Activated CD4-positive, alpha-beta memory T cell treated with anti-CD3 and anti-CD28 coated beads, Interleukin-2, amount 10 ng/mL, durations not matched to agents 7 days and 5 days (primary cell): ENCODE results near the gene HSPB7. TPM values are rescaled to one million over a fixed set of nuclear protein-coding genes. Genes with fewer than 3 reads are reported as not detected.
"Not testable (repeated sequence)": the region's sequence is repeated elsewhere in the genome, so short reads cannot be mapped to it uniquely, and the experiment has no call there.

Experiments
- CTCF ChIA-PET: fragments of 350-600 bp; sonication (Branson Sonifier 250); formaldehyde crosslinking; loops from one replicate; lab custom pipeline; 2021; ENCODE audit warnings: antibody characterized with exemption, inconsistent platforms; lab: Charles Lee
- POLR2A ChIA-PET: fragments of 350-600 bp; sonication (Branson Sonifier 250); formaldehyde crosslinking; loops from one replicate; lab custom pipeline; 2021; ENCODE audit warnings: antibody characterized with exemption; lab: Charles Lee
- DNase-seq: peaks from one replicate; pipeline ENCODE4 v3.0.0-alpha.2; 2020
- H3K27ac Mint-ChIP-seq: one replicate; pipeline ENCODE4 v1.8.0; 2021; ENCODE audit warnings: mild to moderate bottlenecking, mixed read lengths
- H3K27me3 Mint-ChIP-seq: one replicate; pipeline ENCODE4 v1.8.0; 2021; ENCODE audit warnings: mixed read lengths
- H3K36me3 Mint-ChIP-seq: one replicate; pipeline ENCODE4 v1.8.0; 2021; ENCODE audit warnings: low read depth, mixed read lengths
- H3K4me1 Mint-ChIP-seq: one replicate; pipeline ENCODE4 v1.8.0; 2021; ENCODE audit warnings: mixed read lengths
- H3K4me3 Mint-ChIP-seq: one replicate; pipeline ENCODE4 v1.8.0; 2021; ENCODE audit warnings: mild to moderate bottlenecking, mixed read lengths
- H3K9me3 Mint-ChIP-seq: one replicate; pipeline ENCODE4 v1.8.0; 2021; ENCODE audit warnings: mixed read lengths
- total RNA-seq, 2 experiments: library from RNA; stranded (reverse); gene quantifications; one replicate each; pipeline ENCODE4 v1.2.3, GENCODE V29; 2021

The HSPB7 gene
- total RNA-seq, 2 experiments from 2014 or later, result not detected

DNA sequence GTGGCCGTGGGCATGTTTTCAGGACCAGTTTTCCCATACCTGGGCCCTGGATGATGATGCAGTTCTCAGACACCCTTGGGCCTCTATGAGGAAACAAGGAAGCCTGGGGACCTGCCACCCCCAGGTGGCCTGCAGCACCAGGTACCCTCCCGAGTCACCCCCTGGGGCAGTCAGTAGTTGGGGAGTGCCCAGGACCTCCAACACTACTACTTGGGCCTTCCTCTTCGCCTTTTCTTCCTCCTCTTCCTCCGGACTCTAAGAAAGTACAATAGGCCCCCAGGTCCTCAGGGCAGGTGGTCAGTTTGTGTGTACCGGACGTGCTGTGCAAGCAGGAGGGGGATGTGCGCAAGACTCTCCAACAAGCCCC, 25.7 kb downstream of the HSPB7 start:
- Mint-ChIP-seq H3K4me3 (no peak overlapping the region), H3K4me1 (no peaks in the 10 kb centered on the region), H3K27me3 (no peaks in the 10 kb centered on the region), H3K9me3 (no peaks in the 10 kb centered on the region), H3K36me3 (no peaks in the 10 kb centered on the region), H3K27ac (no peak overlapping the region)
- no peak for DNase-seq
- POLR2A ChIA-PET, result no interaction called here
- CTCF ChIA-PET, result no interaction called here

DNA sequence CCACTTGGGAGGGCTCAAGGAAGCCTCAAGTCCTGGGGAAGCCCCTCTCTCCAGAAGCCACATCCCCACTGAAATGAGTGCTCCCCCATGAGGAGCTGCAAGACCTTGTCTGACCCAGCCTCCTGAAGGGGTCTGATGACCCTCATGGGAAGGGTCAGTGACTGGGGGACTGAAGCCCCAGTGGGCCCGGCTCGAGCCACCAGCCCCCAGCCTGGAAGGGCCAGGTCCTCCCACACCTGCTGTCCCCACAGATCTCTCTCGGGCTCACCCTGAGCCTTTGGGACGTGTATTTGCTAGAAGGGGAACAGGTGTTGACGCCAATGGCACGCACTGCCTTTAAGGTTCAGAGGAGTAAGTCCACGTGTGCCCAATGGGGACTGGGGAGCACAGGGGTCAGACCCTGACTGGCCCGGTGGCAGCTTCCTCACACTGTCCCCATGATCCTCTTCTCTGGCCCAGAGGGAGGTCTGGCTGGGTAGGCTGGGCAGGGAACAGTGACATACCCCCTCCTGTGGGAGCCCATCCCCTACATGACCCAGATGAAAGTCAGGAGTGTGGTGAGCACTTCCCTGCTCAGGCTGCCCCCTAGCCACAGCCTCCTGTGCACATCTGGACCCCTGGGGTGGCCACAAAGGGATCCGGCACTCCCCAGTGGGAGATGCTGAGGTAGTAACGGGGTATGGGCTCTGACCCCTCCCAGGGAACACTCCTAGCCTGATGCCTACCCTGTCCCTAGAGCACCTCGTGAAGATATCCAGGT, 26.2 kb downstream of the HSPB7 start:
- H3K27me3 Mint-ChIP-seq, result no peaks in the 10 kb centered on the region
- ChIA-PET POLR2A (no interaction called here), CTCF (no interaction called here)
- H3K4me1 Mint-ChIP-seq, result no peaks in the 10 kb centered on the region
- H3K27ac Mint-ChIP-seq, result no peak overlapping the region
- H3K36me3 Mint-ChIP-seq, result no peaks in the 10 kb centered on the region
- H3K9me3 Mint-ChIP-seq, result no peaks in the 10 kb centered on the region
- H3K4me3 Mint-ChIP-seq, result no peak overlapping the region
- no peak for DNase-seq

DNA sequence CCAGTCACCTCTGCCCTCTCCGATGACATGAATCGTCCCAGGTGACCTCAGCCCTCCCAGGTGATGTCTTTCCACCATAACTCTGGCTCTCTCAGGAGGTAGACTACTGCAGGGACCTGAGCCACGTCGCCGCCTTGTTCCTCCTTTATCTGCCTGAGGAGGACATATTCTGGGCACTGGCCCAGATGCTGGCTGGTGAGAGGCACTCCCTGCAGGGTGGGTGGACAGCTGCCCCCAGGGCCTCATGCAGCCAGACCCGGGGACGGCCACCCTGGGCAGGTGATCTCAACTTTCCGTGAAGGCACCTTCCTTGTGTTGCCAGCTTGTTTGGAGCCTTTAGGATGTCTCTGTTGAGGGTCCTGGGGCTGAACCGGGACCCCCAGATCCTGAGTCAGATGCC, 28.1 kb downstream of the HSPB7 start:
- CTCF ChIA-PET, result no interaction called here
- Mint-ChIP-seq H3K9me3 (no peaks in the 10 kb centered on the region), H3K4me3 (no peak overlapping the region), H3K36me3 (no peaks in the 10 kb centered on the region), H3K4me1 (no peaks in the 10 kb centered on the region), H3K27me3 (no peaks in the 10 kb centered on the region), H3K27ac (no peak overlapping the region)
- POLR2A ChIA-PET, result no interaction called here
- DNase-seq, result no peak

DNA sequence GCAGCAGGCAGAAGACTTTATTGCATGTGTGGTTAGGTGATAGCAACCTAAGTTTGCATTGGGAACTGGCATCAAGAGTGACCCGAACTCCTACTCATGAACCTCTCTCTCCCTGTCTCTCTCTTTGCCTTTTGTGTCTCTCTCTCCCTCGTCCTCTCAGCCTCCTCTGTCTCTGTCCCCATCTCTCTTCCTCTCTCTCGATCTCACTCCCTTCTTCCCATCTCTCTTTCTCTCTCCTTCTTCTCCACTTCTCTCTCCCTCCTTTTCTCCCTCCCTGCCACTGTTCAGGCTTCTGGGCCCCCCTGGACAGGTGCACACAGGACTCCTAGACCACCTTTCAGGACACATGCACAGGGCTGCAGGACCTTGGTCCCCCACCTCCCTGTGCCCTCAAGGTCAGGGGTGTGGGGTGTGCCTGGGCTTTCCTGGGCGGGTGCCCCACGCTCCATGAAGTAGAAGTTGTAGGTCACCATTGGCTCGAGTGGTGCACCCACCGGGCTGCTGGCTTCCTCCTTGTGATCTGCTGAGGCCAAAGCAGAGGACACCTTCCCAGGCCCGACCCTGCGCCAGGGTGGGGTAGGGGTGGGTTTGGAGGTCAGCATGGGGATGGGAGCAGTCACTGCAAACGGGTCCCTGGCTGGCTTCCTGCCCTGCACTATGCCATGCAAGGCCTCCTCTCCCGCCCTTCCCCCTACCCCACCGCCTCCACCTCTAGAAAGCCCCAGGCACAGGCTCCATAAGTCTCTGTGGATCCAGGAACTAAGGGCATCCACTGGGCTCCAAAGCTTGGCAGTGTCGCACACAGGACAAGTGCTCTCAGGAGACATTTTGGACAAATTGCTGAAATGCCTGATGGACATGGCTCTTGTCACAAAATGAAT, 28.7 kb downstream of the HSPB7 start:
- no peak for DNase-seq
- Mint-ChIP-seq H3K27me3 (no peaks in the 10 kb centered on the region), H3K4me3 (no peak overlapping the region), H3K9me3 (no peaks in the 10 kb centered on the region), H3K4me1 (no peaks in the 10 kb centered on the region), H3K27ac (no peak overlapping the region), H3K36me3 (no peaks in the 10 kb centered on the region)
- POLR2A ChIA-PET, result no interaction called here
- CTCF ChIA-PET, result no interaction called here

DNA sequence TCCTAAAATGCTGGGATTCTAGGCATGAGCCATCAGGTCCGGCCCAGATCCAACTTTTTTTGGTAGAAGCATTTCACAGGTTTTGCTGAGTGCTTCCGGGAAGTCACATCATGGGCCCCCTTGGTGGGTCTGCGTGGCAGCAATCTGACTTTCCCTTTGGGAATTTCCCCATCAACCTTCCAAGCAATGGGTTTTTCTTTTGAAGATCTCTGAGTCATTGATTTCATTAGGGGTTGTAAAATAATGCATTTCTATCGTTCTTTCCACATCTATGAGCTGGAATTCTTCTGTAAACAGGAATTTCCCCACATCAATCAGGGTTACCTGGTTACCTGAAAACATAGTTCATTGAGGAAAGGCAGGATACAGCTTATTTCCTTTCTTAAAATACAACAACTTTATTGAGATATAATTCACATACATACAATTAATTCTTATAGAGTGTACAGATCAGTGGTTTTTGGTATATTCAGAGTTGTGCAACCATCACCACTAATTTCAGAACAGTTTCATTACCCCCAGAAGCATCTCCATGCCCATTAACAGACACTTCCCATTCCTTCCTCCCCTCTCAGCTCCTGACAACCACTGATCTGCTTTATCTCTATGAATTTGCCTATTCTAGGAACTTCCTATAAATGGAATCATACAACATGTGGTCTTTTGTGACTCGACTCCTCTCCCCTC, 32.1 kb downstream of the HSPB7 start:
- no peaks in the 10 kb centered on the region for H3K9me3 Mint-ChIP-seq
- ChIA-PET CTCF (no interaction called here), POLR2A (interaction anchor here (1.2 to 1.8 kb wide), 2 partner anchors 10 to 13 kb away, joined by 4 to 5 read pairs; partner anchors contain the start of gene ZBTB17)
- no peaks in the 10 kb centered on the region for H3K4me1 Mint-ChIP-seq
- no peaks in the 10 kb centered on the region for H3K36me3 Mint-ChIP-seq
- peaks cover 5% of the 10 kb centered on the region for H3K27me3 Mint-ChIP-seq
- no peak for DNase-seq
- no peak overlapping the region for H3K27ac Mint-ChIP-seq
- no peak overlapping the region for H3K4me3 Mint-ChIP-seq

DNA sequence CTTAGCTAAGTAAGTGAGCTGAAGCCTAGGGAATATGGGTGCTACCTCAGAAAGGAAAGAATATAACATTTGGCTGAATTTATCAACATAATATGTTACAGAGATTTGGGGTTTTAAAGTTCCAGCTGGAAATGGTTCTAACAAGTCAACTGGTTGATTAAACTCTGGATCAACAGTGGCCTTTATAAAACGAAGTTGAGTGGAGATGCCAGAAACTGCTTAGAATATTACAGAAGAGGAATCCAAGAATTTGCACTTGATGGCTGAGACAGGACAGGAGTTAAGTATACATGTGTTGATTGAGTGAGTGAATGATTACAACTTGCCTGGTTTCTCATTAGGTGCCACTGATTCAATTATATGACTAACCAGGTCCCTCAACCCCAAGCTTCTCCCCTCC, 34.6 kb downstream of the HSPB7 start:
- POLR2A ChIA-PET, result no interaction called here
- DNase-seq, result no peak
- Mint-ChIP-seq H3K9me3 (no peaks in the 10 kb centered on the region), H3K27ac (no peak overlapping the region), H3K4me3 (no peak overlapping the region), H3K4me1 (no peaks in the 10 kb centered on the region), H3K36me3 (no peaks in the 10 kb centered on the region), H3K27me3 (peaks cover 5% of the 10 kb centered on the region)
- CTCF ChIA-PET, result no interaction called here

DNA sequence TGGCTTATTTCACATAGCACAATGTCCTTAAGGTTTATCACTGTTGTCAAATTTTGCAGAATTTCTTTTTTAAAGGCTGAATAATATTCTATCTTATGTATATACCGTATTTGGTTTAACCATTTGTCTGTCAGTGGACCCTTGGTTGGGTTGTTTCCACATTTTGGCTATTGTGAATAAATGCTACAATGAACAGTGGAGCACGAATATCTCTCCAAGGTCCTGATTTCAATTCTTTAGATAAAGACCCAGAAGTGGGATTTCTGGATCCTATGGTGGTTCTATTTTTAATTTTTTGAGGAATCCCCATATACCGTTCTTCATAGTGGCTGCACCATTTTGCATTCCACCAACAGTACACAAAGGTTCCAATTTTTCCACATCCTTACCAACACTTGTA, 36.2 kb downstream of the HSPB7 start:
- no peak overlapping the region for H3K27ac Mint-ChIP-seq
- no peaks in the 10 kb centered on the region for H3K9me3 Mint-ChIP-seq
- peaks cover 5% of the 10 kb centered on the region for H3K27me3 Mint-ChIP-seq
- H3K36me3 Mint-ChIP-seq, result no peaks in the 10 kb centered on the region
- no peak for DNase-seq
- no peak overlapping the region for H3K4me3 Mint-ChIP-seq
- peaks cover 2% of the 10 kb centered on the region for H3K4me1 Mint-ChIP-seq
- ChIA-PET CTCF (no interaction called here), POLR2A (no interaction called here)

DNA sequence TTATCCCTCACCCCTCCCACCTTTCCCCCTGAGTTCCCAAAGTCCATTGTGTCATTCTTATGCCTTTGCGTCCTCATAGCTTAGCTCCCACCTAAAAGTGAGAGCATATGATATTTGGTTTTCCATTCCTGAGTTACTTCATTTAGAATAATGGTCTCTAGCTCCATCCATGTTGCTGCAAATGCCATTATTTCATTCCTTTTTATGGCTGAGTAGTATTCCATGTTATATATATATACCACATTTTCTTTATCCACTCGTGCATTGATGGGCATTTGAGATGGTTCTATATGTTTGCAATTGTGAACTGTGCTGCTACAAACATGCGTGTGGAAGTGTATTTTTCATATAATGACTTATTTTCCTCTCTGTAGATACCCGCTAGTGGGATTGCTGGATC, 39.9 kb downstream of the HSPB7 start:
- CTCF ChIA-PET, H3K27ac Mint-ChIP-seq, H3K9me3 Mint-ChIP-seq, DNase-seq, POLR2A ChIA-PET, H3K4me3 Mint-ChIP-seq, H3K27me3 Mint-ChIP-seq: not testable (repeated sequence)
- Mint-ChIP-seq H3K4me1 (peaks cover 30% of the 10 kb centered on the region), H3K36me3 (peaks cover 10% of the 10 kb centered on the region)

DNA sequence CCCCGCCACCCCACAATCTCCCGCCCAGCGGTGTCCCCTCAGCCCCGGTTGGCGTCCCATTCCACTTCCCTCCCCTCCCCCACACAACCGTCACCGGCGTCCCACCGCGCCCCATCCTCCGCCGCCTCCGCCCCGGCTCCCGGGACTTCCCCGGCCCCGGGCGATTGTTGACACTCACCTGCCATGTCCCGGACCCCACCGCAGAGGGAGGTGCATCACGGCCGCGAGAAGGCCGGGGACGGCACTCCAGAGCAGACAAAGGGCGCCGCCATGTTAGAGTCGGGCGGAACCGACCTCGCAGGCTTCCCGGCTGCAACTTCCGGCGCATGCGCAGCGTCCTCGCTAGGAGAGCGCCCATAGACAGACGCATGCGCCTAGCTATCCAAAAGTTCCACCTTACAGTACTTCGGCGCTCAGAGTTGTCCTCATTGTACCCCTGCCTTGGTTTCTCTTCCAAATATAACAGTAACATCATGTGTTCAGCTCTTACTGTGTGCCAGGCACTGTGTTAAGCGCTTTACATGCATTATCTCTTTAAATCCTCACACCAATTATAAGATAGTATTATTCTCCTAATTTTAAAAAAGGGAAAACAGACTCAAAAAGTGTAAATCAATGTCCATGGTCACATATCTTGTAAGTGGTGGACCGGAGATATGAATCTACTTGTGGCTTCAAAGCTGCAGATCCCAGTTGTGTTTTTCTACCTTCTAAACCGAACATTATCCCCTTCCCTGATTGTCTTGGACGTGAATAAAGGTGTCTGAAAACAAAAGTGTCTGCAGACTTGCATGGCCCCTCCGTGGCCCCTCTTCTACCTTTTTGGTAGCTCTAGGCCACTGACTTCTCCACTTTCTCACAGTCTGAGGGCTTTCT, 41.8 kb downstream of the HSPB7 start, which contains the start of gene ZBTB17:
Gene ZBTB17, minus strand, starts transcription at position 297 of the 876 bp plus-strand sequence. CDS start 27,606 bp downstream, outside the sequence.
- Mint-ChIP-seq H3K4me3 (peak within 1 kb of the TSS; percentile 88), H3K36me3 (peaks cover 23% of the 10 kb centered on the region), H3K27me3 (no peaks in the 10 kb centered on the region), H3K9me3 (no peaks in the 10 kb centered on the region), H3K27ac (peak within 1 kb of the TSS; percentile 76), H3K4me1 (peaks cover 36% of the 10 kb centered on the region)
- ChIA-PET CTCF (interaction anchor here (0.7 to 2.1 kb wide), 8 partner anchors 10 to 184 kb away, joined by 3 to 7 read pairs (median 3); no protein-coding TSS in a partner anchor), POLR2A (interaction anchor here (0.6 to 3.0 kb wide), 17 partner anchors 10 to 397 kb away, joined by 3 to 41 read pairs (median 4); partner anchors contain the start of genes DDI2, FBXO42 and SPEN)
- DNase-seq, result peak; percentile 95

DNA sequence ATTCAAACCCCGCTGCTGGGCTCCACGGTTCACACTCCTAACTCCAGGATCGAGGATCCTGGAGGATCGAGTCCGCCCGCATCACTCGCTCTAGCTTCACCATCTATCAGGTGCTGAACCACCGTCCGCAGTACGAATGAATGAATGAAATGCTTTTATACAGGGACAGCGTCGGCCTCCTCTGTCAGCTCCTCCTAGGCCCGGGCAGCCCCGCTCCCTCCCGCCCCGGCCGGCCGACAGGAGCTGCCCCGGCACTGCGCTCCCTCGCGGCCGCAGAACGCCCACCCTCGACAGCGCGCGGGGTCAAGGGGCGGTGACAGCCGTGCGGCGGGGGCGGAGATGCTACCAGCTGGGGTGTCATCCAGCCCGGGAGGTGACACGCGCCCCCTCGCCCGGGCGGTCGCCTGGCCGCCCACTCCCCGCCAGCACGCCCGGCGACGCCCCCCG, 42.5 kb downstream of the HSPB7 start:
- peak overlapping the region; percentile 63 for H3K27ac Mint-ChIP-seq
- H3K4me1 Mint-ChIP-seq, result peaks cover 36% of the 10 kb centered on the region
- peak; percentile 69 for DNase-seq
- peak overlapping the region; percentile 88 for H3K4me3 Mint-ChIP-seq
- ChIA-PET CTCF (interaction anchor here (0.7 to 2.1 kb wide), 6 partner anchors 9 to 160 kb away, joined by 3 to 7 read pairs (median 4); no protein-coding TSS in a partner anchor), POLR2A (interaction anchor here (0.8 to 3.0 kb wide), 13 partner anchors 10 to 396 kb away, joined by 3 to 41 read pairs (median 4); partner anchors contain the start of genes DDI2 and SPEN)
- peaks cover 27% of the 10 kb centered on the region for H3K36me3 Mint-ChIP-seq
- H3K27me3 Mint-ChIP-seq, result no peaks in the 10 kb centered on the region
- no peaks in the 10 kb centered on the region for H3K9me3 Mint-ChIP-seq

DNA sequence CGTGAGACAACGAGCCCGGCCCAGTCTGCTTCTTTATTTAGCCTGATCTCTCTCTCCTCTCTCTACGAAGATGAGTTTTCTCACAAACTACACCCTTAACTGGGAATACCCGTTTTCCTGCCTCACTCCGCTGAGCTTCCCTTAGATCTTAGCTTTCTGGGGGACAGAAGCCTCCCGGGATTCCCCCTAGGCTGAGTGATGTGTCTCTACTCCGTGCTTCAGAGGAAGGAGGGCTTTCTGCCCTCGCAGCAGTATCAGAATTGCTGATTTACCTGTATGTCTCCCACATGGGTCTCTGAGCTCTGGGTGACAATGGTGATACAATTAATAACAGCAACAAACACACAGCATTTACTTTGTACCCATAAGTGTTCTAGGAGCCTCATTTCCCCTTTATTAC, 43.0 kb downstream of the HSPB7 start:
- ChIA-PET CTCF (interaction anchor here (1.9 kb wide), 1 partner anchor 159 kb away, joined by 6 read pairs; no protein-coding TSS in a partner anchor), POLR2A (interaction anchor here (0.8 to 3.0 kb wide), 9 partner anchors 9 to 395 kb away, joined by 3 to 41 read pairs (median 5); partner anchors contain the start of gene SPEN)
- H3K4me1 Mint-ChIP-seq, result peaks cover 39% of the 10 kb centered on the region
- peak overlapping the region; percentile 88 for H3K4me3 Mint-ChIP-seq
- DNase-seq, result no peak
- H3K36me3 Mint-ChIP-seq, result peaks cover 32% of the 10 kb centered on the region
- H3K9me3 Mint-ChIP-seq, result no peaks in the 10 kb centered on the region
- H3K27me3 Mint-ChIP-seq, result no peaks in the 10 kb centered on the region
- H3K27ac Mint-ChIP-seq, result peak overlapping the region; percentile 63

DNA sequence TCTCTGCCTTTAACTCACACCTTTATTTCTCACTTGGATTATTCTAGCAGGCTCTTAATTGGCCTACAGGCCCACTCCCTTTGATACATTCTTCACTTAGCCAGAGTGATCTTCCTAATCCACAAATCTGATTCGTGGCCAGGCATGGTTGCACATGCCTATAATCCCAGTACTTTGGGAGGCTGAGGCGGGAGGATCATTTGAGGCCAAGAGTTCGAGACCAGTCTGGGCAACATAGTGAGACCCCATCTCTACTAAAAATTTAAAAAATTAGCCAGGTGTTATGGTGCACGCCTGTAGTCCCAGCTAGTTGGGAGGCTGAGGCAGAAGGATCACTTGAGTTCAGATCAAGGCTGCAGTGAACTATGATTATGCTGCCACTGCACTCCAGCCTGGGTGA, 44.1 kb downstream of the HSPB7 start:
- H3K9me3 Mint-ChIP-seq, result no peaks in the 10 kb centered on the region
- H3K27me3 Mint-ChIP-seq, result no peaks in the 10 kb centered on the region
- ChIA-PET CTCF (no interaction called here), POLR2A (no interaction called here)
- H3K4me3 Mint-ChIP-seq, result no peak overlapping the region
- H3K4me1 Mint-ChIP-seq, result peaks cover 40% of the 10 kb centered on the region
- no peak overlapping the region for H3K27ac Mint-ChIP-seq
- H3K36me3 Mint-ChIP-seq, result peaks cover 41% of the 10 kb centered on the region
- DNase-seq, result no peak
